Ishikawa (cell line): ENCODE results near the gene NT5C3A.

ENCODE experiments used
- CEBPB ChIP-seq: IDR thresholded peaks from 2 replicates; pipeline ENCODE4 v1.6.1; 2012
- EGR1 ChIP-seq: IDR thresholded peaks from 2 replicates; pipeline ENCODE4 v1.6.1; 2012
- EP300 ChIP-seq: IDR thresholded peaks from 2 replicates; pipeline ENCODE4 v1.6.1; 2012; ENCODE audit warnings: borderline replicate concordance
- MAX ChIP-seq: IDR thresholded peaks from 2 replicates; pipeline ENCODE4 v1.6.1; 2012
- RAD21 ChIP-seq: IDR thresholded peaks from 2 replicates; pipeline ENCODE4 v1.6.1; 2012; ENCODE audit warnings: low read depth
- REST ChIP-seq: IDR thresholded peaks from 2 replicates; pipeline ENCODE4 v1.6.1; 2012; ENCODE audit warnings: low read depth, mild to moderate bottlenecking
- TAF1 ChIP-seq: IDR thresholded peaks from 2 replicates; pipeline ENCODE4 v1.6.1; 2012; ENCODE audit warnings: low read depth, mild to moderate bottlenecking
- TCF12 ChIP-seq: IDR thresholded peaks from 2 replicates; pipeline ENCODE4 v1.6.1; 2012; ENCODE audit warnings: low read depth
- YY1 ChIP-seq: IDR thresholded peaks from 2 replicates; pipeline ENCODE4 v1.6.1; 2012; ENCODE audit warnings: low read depth

- TF ChIP-seq EP300 (no peak), RAD21 (peak; percentile 61), MAX (no peak), CEBPB (no peak), YY1 (no peak), TAF1 (no peak), REST (no peak), EGR1 (no peak), TCF12 (no peak)
Observed at GRCh38 chr7:33050535-33051318, 11.8 kb downstream of the NT5C3A start.
